Natural killer cell (primary cell): ENCODE results near the gene PRIMA1. TPM values are rescaled to one million over a fixed set of nuclear protein-coding genes. Genes with fewer than 3 reads are reported as not detected.

Source experiments
- ATAC-seq, 3 donors: fragments of 150-1000 bp in 2 of 3; fragments of 200-7000 bp in 1 of 3; cut with Tn5 transposase; 1 replicate in 1 of 3; 2 replicates in 2 of 3; pipeline ENCODE4 v1.10.0; 2021; ENCODE audit warnings: mild to moderate bottlenecking in 2 of 3, moderate library complexity in 2 of 3
- DNase-seq, 2 donors: peaks; one replicate each; pipeline versions ENCODE4 v3.0.0 to v3.0.0-alpha.2; 2013 to 2021; ENCODE audit warnings: mixed read lengths in 1 of 2
- H3K27ac ChIP-seq: one replicate; pipeline ENCODE4 v1.5.1; 2013; ENCODE audit warnings: mild to moderate bottlenecking, low read length
- H3K27me3 ChIP-seq: one replicate; pipeline ENCODE4 v1.6.1; 2013; ENCODE audit warnings: low read length; ENCODE audit not compliant: control insufficient read depth, insufficient read depth
- H3K36me3 ChIP-seq: one replicate; pipeline ENCODE4 v1.6.1; 2013; ENCODE audit warnings: low read length; ENCODE audit not compliant: control insufficient read depth, insufficient read depth
- H3K4me1 ChIP-seq: one replicate; pipeline ENCODE4 v1.6.1; 2013; ENCODE audit warnings: low read length; ENCODE audit not compliant: control insufficient read depth, insufficient read depth
- H3K4me3 ChIP-seq: one replicate; pipeline ENCODE4 v1.5.1; 2013; ENCODE audit warnings: low read length
- H3K9me3 ChIP-seq: one replicate; pipeline ENCODE4 v1.6.1; 2013; ENCODE audit warnings: low read length; ENCODE audit not compliant: control insufficient read depth, insufficient read depth
- H3K27ac Mint-ChIP-seq, 2 donors: one replicate each; pipeline ENCODE4 v1.8.0; 2022; ENCODE audit warnings: mild to moderate bottlenecking in 2 of 2, mixed read lengths in 2 of 2, moderate library complexity in 1 of 2
- H3K27me3 Mint-ChIP-seq, 2 donors: one replicate each; pipeline ENCODE4 v1.8.0; 2022; ENCODE audit warnings: low read depth in 2 of 2, mixed read lengths in 2 of 2
- H3K36me3 Mint-ChIP-seq: one replicate; pipeline ENCODE4 v1.8.0; 2022; ENCODE audit warnings: mixed read lengths
- H3K4me1 Mint-ChIP-seq, 2 donors: one replicate each; pipeline ENCODE4 v1.8.0; 2022; ENCODE audit warnings: mixed read lengths in 2 of 2
- H3K4me3 Mint-ChIP-seq: one replicate; pipeline ENCODE4 v1.8.0; 2022; ENCODE audit warnings: mild to moderate bottlenecking, moderate library complexity, mixed read lengths
- H3K9me3 Mint-ChIP-seq, 2 donors: one replicate each; pipeline ENCODE4 v1.8.0; 2022; ENCODE audit warnings: mixed read lengths in 2 of 2
- CTCF ChIP-seq: fragments of 200-600 bp; IDR thresholded peaks from one replicate; pipeline ENCODE4 v1.8.0; 2022; ENCODE audit warnings: antibody characterized with exemption
- WGBS: methylation state at CpG from one replicate; pipeline ENCODE4 v1.1.7; 2013; ENCODE audit warnings: missing lambda C conversion rate; ENCODE audit not compliant: insufficient coverage; 5-methylcytosine and 5-hydroxymethylcytosine counted together
- intact Hi-C: fragments of 100-400 bp; cut with micrococcal nuclease; formaldehyde crosslinking; loops from one replicate; pipeline ENCODE4 v1.14.2; 2022
- total RNA-seq, 4 donors: library from RNA; stranded (reverse); fragments of 120-200 nt in 1 of 4; gene quantifications; one replicate each; pipeline versions ENCODE4 v1.2.3 to v1.2.4, GENCODE V29; 2013 to 2022

The PRIMA1 gene
- total RNA-seq, 3 donors from 2014 or later (not counting 1 experiment from before 2014, with no cell fraction given): not detected

- H3K4me1 Mint-ChIP-seq: no peaks in the 10 kb centered on the region
- Histone ChIP-seq H3K9me3 (no peaks in the 10 kb centered on the region), H3K4me3 (no peak overlapping the region), H3K4me1 (no peaks in the 10 kb centered on the region), H3K27ac (no peak overlapping the region), H3K27me3 (no peaks in the 10 kb centered on the region), H3K36me3 (no peaks in the 10 kb centered on the region)
- intact Hi-C loops: no loop called here
- no peak overlapping the region for H3K27ac Mint-ChIP-seq
- H3K27me3 Mint-ChIP-seq: peaks cover 3 to 8% of the 10 kb centered on the region in 2 donors
- H3K9me3 Mint-ChIP-seq: no peaks in the 10 kb centered on the region
- no peak overlapping the region for H3K4me3 Mint-ChIP-seq
- H3K36me3 Mint-ChIP-seq: no peaks in the 10 kb centered on the region
- ATAC-seq: no peak
- 88% methylated on average over 12 of the region's 12 CpGs for WGBS
- no peak for TF ChIP-seq CTCF
- no peak for DNase-seq
Observed at GRCh38 chr14:93757206-93757605, 31.1 kb downstream of the PRIMA1 start.

GRCh38 chr14:93753647-93754046, 34.6 kb downstream of the PRIMA1 start:
- DNase-seq (no peak), ATAC-seq (no peak)
- H3K27ac ChIP-seq: no peak overlapping the region
- H3K27me3 Mint-ChIP-seq: peaks cover 0 to 3% of the 10 kb centered on the region in 2 donors
- H3K36me3 Mint-ChIP-seq: no peaks in the 10 kb centered on the region
- H3K4me1 Mint-ChIP-seq: no peaks in the 10 kb centered on the region
- H3K9me3 ChIP-seq: no peaks in the 10 kb centered on the region
- no peak overlapping the region for H3K4me3 ChIP-seq
- no peaks in the 10 kb centered on the region for H3K27me3 ChIP-seq
- TF ChIP-seq CTCF: no peak
- intact Hi-C loops: no loop called here
- H3K4me1 ChIP-seq: no peaks in the 10 kb centered on the region
- H3K4me3 Mint-ChIP-seq: no peak overlapping the region
- WGBS: 92% methylated on average over 8 of the region's 8 CpGs
- H3K27ac Mint-ChIP-seq: no peak overlapping the region
- H3K9me3 Mint-ChIP-seq: no peaks in the 10 kb centered on the region
- H3K36me3 ChIP-seq: no peaks in the 10 kb centered on the region

GRCh38 chr14:93752980-93753561, 35.2 kb downstream of the PRIMA1 start:
- ATAC-seq (no peak), DNase-seq (no peak)
- no peak overlapping the region for H3K4me3 ChIP-seq
- intact Hi-C loops: no loop called here
- H3K9me3 ChIP-seq: no peaks in the 10 kb centered on the region
- Mint-ChIP-seq H3K27me3 (peaks cover 0 to 3% of the 10 kb centered on the region in 2 donors), H3K4me3 (no peak overlapping the region), H3K4me1 (no peaks in the 10 kb centered on the region), H3K36me3 (no peaks in the 10 kb centered on the region), H3K27ac (no peak overlapping the region), H3K9me3 (no peaks in the 10 kb centered on the region)
- H3K27me3 ChIP-seq: no peaks in the 10 kb centered on the region
- H3K27ac ChIP-seq: no peak overlapping the region
- H3K36me3 ChIP-seq: no peaks in the 10 kb centered on the region
- TF ChIP-seq CTCF: no peak
- no peaks in the 10 kb centered on the region for H3K4me1 ChIP-seq
- 63% methylated on average over 4 of the region's 4 CpGs for WGBS
